ENCODE measurements around the gene ETNK1. TPM values are rescaled to one million over a fixed set of nuclear protein-coding genes. Genes with fewer than 3 reads are reported as not detected.
"Not testable (repeated sequence)": the region's sequence is repeated elsewhere in the genome, so short reads cannot be mapped to it uniquely, and the experiment has no call there.

The ETNK1 gene
- polyA plus RNA-seq, 1 experiment, result 6.7 TPM

GRCh38 chr12:22609501-22609900, 15.5 kb upstream of the ETNK1 start:
- no peak for DNase-seq (ENCODE audit: low read depth)
- Histone ChIP-seq H3K27me3 (ENCODE audit: control insufficient read depth, insufficient read depth, low read length) (no peaks in the 10 kb centered on the region), H3K4me3 (ENCODE audit: low read depth, low read length) (no peak overlapping the region), H3K36me3 (ENCODE audit: control insufficient read depth, insufficient read depth, low read length) (no peaks in the 10 kb centered on the region)
- CTCF ChIA-PET, result no interaction called here
- POLR2A ChIA-PET, result no interaction called here
- TF ChIP-seq CTCF (IDR thresholded peaks at IDR 0.05; ENCODE audit: insufficient read depth, low read depth, low read length), result no peak

GRCh38 chr12:22610131-22610530, 14.8 kb upstream of the ETNK1 start:
- Histone ChIP-seq H3K27me3 (ENCODE audit: control insufficient read depth, insufficient read depth, low read length) (no peaks in the 10 kb centered on the region), H3K36me3 (ENCODE audit: control insufficient read depth, insufficient read depth, low read length) (no peaks in the 10 kb centered on the region), H3K4me3 (ENCODE audit: low read depth, low read length) (no peak overlapping the region)
- TF ChIP-seq CTCF (IDR thresholded peaks at IDR 0.05; ENCODE audit: insufficient read depth, low read depth, low read length), result no peak
- CTCF ChIA-PET, result no interaction called here
- POLR2A ChIA-PET, result no interaction called here
- DNase-seq (ENCODE audit: low read depth), result no peak

- POLR2A ChIA-PET; H3K36me3 ChIP-seq (ENCODE audit: control insufficient read depth, insufficient read depth, low read length); CTCF ChIA-PET; DNase-seq (ENCODE audit: low read depth); H3K27me3 ChIP-seq (ENCODE audit: control insufficient read depth, insufficient read depth, low read length); H3K4me3 ChIP-seq (ENCODE audit: low read depth, low read length): not testable (repeated sequence)
Observed at GRCh38 chr12:22612822-22613221, 12.1 kb upstream of the ETNK1 start.

GRCh38 chr12:22615963-22616501, 8.9 kb upstream of the ETNK1 start:
- H3K27me3 ChIP-seq (ENCODE audit: control insufficient read depth, insufficient read depth, low read length), result no peaks in the 10 kb centered on the region
- CTCF ChIA-PET, result no interaction called here
- POLR2A ChIA-PET, result no interaction called here
- no peak overlapping the region for H3K4me3 ChIP-seq (ENCODE audit: low read depth, low read length)
- no peaks in the 10 kb centered on the region for H3K36me3 ChIP-seq (ENCODE audit: control insufficient read depth, insufficient read depth, low read length)
- no peak for TF ChIP-seq CTCF (IDR thresholded peaks at IDR 0.05; ENCODE audit: insufficient read depth, low read depth, low read length)
- DNase-seq (ENCODE audit: low read depth), result no peak

- no peak for DNase-seq (ENCODE audit: low read depth)
- TF ChIP-seq CTCF (IDR thresholded peaks at IDR 0.05; ENCODE audit: insufficient read depth, low read depth, low read length), result no peak
- CTCF ChIA-PET, result no interaction called here
- H3K27me3 ChIP-seq (ENCODE audit: control insufficient read depth, insufficient read depth, low read length), result no peaks in the 10 kb centered on the region
- H3K4me3 ChIP-seq (ENCODE audit: low read depth, low read length), result no peak overlapping the region
- POLR2A ChIA-PET, result no interaction called here
- H3K36me3 ChIP-seq (ENCODE audit: control insufficient read depth, insufficient read depth, low read length), result no peaks in the 10 kb centered on the region
Observed at GRCh38 chr12:22617630-22618029, 7.3 kb upstream of the ETNK1 start.

GRCh38 chr12:22624548-22624869, 462 bp upstream of the ETNK1 start:
- ChIA-PET CTCF (interaction anchor here (0.7 to 1.4 kb wide), 4 partner anchors 12 to 928 kb away, joined by 3 to 4 read pairs (median 4); partner anchors contain the start of gene C2CD5), POLR2A (interaction anchor here (0.5 to 0.7 kb wide), 2 partner anchors 16 to 79 kb away, joined by 4 to 11 read pairs; no protein-coding TSS in a partner anchor)
- Histone ChIP-seq H3K36me3 (ENCODE audit: control insufficient read depth, insufficient read depth, low read length) (no peaks in the 10 kb centered on the region), H3K4me3 (ENCODE audit: low read depth, low read length) (peak overlapping the region; percentile 65), H3K27me3 (ENCODE audit: control insufficient read depth, insufficient read depth, low read length) (no peaks in the 10 kb centered on the region)
- no peak for DNase-seq (ENCODE audit: low read depth)
- TF ChIP-seq CTCF (IDR thresholded peaks at IDR 0.05; ENCODE audit: insufficient read depth, low read depth, low read length), result no peak
